KOPT-K1 (cell line): ENCODE results near the gene TPRX2.
"Not testable (repeated sequence)": the region's sequence is repeated elsewhere in the genome, so short reads cannot be mapped to it uniquely, and the experiment has no call there.

ENCODE experiments used
- H3K27ac ChIP-seq: fragments of 200-600 bp; sonication (generic); 2 replicates; pipeline ENCODE4 v1.5.1; 2016; ENCODE audit warnings: antibody characterized with exemption, mild to moderate bottlenecking, low read depth, low read length; ENCODE audit not compliant: poor library complexity, severe bottlenecking
- H3K36me3 ChIP-seq: fragments of 200-600 bp; sonication (generic); 2 replicates; pipeline ENCODE4 v1.5.1; 2017; ENCODE audit warnings: antibody characterized with exemption, mild to moderate bottlenecking, low read length, moderate library complexity; ENCODE audit not compliant: insufficient read depth
- H3K9me3 ChIP-seq: fragments of 200-600 bp; sonication (generic); 2 replicates; pipeline ENCODE4 v1.5.1; 2017; ENCODE audit warnings: antibody characterized with exemption, low read length, mild to moderate bottlenecking; ENCODE audit not compliant: insufficient read depth, poor library complexity, severe bottlenecking

TPRX2 gene

DNA sequence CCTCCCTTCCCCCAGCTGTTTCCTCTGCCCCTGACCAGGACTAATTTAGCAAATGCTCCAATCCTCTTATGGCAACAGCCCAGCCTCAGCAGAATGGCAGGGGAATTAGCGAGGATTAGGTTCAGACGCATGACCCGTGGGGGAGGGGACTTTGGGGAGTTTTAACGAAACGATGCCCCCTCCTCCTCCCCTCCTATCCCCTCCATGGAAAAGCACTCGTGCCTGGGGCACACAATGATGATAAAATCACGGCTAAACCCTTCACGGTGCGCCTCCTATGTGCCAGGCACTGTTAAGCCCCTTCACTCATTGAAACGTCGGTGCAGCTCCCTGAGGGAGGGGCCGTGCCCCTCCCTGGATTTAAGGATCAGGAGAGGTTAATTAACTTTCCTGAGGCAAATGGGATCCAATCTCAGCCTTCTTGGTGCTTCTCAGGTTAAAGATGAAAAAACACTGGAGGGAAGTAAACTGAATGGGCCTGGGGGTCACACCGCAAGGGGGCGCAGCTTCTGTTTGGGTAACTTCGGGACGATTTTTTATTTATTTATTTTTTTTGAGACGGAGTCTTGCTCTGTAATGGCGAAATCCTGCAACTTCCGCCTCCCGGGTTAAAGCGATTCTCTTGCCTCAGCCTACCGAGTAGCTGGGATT is 10.1 kb upstream of the TPRX2 start:
- Histone ChIP-seq H3K36me3 (no peaks in the 10 kb centered on the region), H3K9me3 (no peaks in the 10 kb centered on the region), H3K27ac (no peak overlapping the region)

DNA sequence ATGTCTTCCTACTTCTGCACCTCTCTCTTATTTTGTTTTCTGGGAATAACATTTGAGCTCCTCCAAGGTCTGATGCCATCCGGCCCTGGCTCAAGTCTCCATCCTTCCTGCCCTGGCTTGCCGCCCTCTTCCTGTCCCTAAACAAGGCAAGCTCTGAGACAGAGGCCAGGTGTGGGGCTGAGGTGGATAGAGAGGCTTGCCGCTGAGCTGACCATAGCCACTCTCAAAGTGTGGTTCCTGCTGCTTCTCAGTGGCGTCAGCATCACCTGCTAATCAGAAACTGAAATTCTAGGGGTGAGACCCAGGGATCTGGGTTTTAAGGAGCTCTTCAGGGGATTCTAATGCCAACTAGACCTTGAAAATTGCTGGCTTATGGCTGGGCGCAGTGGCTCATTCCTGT is 6.0 kb upstream of the TPRX2 start:
- no peaks in the 10 kb centered on the region for H3K9me3 ChIP-seq
- no peaks in the 10 kb centered on the region for H3K36me3 ChIP-seq
- H3K27ac ChIP-seq, result no peak overlapping the region

- Histone ChIP-seq H3K36me3 (no peaks in the 10 kb centered on the region), H3K9me3 (no peaks in the 10 kb centered on the region), H3K27ac (no peak overlapping the region)
Observed at GRCh38 chr19:47854459-47854858, 4.6 kb upstream of the TPRX2 start.

GRCh38 chr19:47858231-47858630 is 804 bp upstream of the TPRX2 start:
- H3K9me3 ChIP-seq, H3K36me3 ChIP-seq, H3K27ac ChIP-seq: not testable (repeated sequence)

- not testable (repeated sequence) for H3K27ac ChIP-seq, H3K9me3 ChIP-seq, H3K36me3 ChIP-seq
Observed at GRCh38 chr19:47859838-47860237, 803 bp downstream of the TPRX2 start.

DNA sequence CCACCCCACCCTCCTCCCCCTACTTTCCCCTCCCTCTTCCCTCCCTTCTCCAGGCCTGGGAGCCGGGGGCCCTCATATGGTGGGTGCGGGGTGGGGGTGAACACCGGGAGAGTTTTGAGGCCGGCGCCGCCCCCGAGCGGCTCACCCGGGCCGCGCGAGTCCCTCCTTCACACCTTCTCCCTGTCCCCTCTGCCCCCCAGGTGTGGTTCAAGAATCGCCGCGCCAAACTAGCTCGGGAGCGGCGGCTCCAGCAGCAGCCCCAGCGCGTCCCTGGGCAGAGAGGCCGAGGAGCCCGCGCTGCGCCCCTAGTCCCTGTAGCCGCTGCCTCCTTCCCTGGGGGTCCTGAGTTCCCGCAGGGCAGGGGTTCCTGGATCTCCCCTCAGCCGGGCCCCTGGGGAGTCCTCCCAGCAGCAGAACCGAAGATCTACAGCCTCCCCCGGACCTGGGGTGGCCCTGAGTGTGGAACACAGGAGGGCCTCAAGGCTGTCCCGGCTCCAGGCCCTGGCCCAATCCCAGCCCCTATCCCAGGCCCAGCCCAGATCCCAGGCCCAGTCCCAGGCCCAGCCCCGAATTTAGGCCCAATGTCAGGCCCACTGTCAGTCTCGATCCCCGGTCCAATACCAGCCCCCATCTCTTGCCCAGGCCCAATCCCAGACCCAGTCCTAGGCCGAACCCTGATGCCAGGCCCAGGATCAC is 1.7 kb downstream of the TPRX2 start:
- no peaks in the 10 kb centered on the region for H3K9me3 ChIP-seq
- H3K36me3 ChIP-seq, result no peaks in the 10 kb centered on the region
- no peak overlapping the region for H3K27ac ChIP-seq

DNA sequence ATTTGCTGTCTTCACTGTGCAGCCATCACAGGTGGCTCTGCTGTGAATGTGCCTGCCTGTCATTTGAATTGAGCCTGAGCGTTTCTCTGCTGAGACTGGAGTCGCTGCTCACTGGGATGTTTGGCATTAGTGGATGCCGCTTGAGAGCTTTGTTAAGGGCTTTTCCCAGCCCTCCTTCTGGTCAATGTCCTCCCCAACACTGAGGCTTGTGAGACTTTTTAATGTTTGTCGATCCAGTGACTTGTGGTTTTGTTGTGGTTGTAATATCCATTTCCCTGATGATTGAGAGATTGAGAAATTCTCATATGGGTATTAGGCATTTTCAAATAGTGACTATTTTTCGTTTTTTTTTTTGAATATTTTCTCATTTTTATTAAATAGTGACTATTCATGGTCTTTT is 2.6 kb downstream of the TPRX2 start:
- Histone ChIP-seq H3K36me3 (no peaks in the 10 kb centered on the region), H3K27ac (no peak overlapping the region), H3K9me3 (no peaks in the 10 kb centered on the region)

DNA sequence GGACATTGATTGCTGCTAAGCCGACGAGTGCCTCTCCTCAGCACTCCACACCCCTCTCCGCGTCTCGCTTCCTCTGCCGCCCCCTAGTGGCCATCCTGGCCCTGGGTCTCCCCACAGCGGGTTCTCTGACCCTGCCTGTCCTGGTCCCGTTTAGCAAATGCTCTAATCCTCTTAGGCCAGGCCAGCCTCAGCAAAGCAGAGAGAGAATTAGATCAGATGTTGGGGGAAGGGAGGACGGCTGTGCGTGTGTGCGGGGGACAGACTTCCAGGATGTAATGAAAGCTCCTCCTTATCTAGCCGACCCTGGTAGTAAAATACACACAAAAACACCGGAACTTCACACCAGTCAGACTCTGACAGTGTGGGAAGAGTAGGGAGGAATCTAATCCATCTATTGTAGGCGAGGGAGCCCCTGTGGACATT is 4.5 kb downstream of the TPRX2 start:
- Histone ChIP-seq H3K9me3 (no peaks in the 10 kb centered on the region), H3K36me3 (no peaks in the 10 kb centered on the region), H3K27ac (no peak overlapping the region)

- Histone ChIP-seq H3K36me3 (no peaks in the 10 kb centered on the region), H3K27ac (no peak overlapping the region), H3K9me3 (no peaks in the 10 kb centered on the region)
Observed at GRCh38 chr19:47865166-47865565, 6.1 kb downstream of the TPRX2 start.

GRCh38 chr19:47878906-47879305 is 19.9 kb downstream of the TPRX2 start:
- Histone ChIP-seq H3K36me3 (no peaks in the 10 kb centered on the region), H3K9me3 (no peaks in the 10 kb centered on the region), H3K27ac (no peak overlapping the region)

- H3K36me3 ChIP-seq, H3K9me3 ChIP-seq, H3K27ac ChIP-seq: not testable (repeated sequence)
Observed at GRCh38 chr19:47879385-47879784, 20.4 kb downstream of the TPRX2 start.

DNA sequence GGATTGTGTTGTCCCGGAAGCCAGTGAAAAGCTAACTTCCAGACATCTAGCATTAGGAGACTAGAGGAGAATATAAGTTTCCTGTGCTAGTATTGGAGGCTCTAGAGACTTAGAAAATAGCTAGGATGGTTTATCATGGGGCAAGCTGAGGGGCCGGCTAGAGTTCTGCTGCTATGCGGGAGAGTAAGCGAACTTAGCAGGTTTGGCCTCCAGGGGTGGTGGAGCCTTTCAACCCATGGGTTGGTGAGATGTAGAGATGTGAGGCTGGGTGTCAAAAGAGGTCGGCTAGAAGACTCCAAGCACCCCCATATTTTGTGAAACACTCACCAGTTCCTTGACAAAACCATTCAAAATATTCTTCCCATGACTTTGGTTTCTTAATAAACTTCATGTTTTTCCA is 22.7 kb downstream of the TPRX2 start:
- no peaks in the 10 kb centered on the region for H3K9me3 ChIP-seq
- H3K27ac ChIP-seq, result no peak overlapping the region
- H3K36me3 ChIP-seq, result no peaks in the 10 kb centered on the region

DNA sequence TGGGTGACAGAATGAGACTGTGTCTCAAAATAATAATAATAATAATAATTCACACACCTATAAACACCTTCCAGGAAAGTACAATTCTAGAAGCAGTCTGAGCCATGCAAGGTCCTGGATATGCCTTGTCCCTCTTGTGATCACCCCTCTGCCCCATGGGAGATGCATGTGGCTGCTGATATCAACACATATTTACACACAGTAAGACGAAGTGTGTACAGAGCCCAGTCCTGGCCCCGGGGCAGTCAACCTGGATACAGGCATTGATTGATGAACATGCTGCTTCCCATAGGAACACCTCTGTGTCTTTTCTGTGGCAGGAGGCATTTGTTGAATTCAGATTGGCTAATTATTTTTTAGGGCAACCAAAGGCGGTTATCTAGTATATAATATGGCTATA is 23.9 kb downstream of the TPRX2 start:
- Histone ChIP-seq H3K36me3 (no peaks in the 10 kb centered on the region), H3K27ac (no peak overlapping the region), H3K9me3 (no peaks in the 10 kb centered on the region)

DNA sequence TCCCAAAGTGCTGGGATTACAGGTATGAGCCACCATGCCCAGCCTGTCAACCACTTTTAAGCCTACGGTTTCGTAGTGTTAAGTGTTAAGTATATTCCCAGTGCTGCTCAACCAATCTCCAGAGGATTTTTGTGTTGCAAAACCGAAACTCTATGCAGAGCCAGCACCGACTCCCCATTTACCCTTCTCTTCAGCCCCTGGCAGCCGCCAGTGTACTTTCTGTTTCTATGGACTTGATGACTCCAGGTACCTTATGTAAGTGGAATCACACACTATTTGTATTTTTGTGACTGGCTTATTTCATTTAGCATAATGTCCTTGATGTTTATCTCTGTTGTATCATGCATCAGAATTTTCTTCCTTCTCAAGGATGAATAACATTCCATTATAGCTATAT is 26.0 kb downstream of the TPRX2 start:
- no peaks in the 10 kb centered on the region for H3K9me3 ChIP-seq
- H3K27ac ChIP-seq, result no peak overlapping the region
- no peaks in the 10 kb centered on the region for H3K36me3 ChIP-seq

- no peaks in the 10 kb centered on the region for H3K9me3 ChIP-seq
- no peak within 1 kb of the TSS for H3K27ac ChIP-seq
- no peaks in the 10 kb centered on the region for H3K36me3 ChIP-seq
Observed at GRCh38 chr19:47886010-47886559, 27.1 kb downstream of the TPRX2 start, which contains the start of gene SULT2A1. Gene SULT2A1 (minus strand): TSS chr19:47886315. CDS start chr19:47886257, 58 bp downstream.
